Panc1 (cell line): ENCODE data around the gene ATXN1. TPM values are rescaled to one million over a fixed set of nuclear protein-coding genes. Genes with fewer than 3 reads are reported as not detected.

Experiments
- ATAC-seq: fragments of 200-7000 bp; cut with Tn5 transposase; 2 replicates; pipeline ENCODE4 v1.9.1; 2020; ENCODE audit warnings: mild to moderate bottlenecking, moderate library complexity
- BruUV-seq: library from RNA; stranded (reverse); fragments of 400-500 nt; replicated peaks from 2 replicates; lab custom pipeline; 2021; lab: Mats Ljungman, UMichigan
- CTCF ChIA-PET: fragments of 300-600 bp; sonication (Branson Sonifier 250); formaldehyde crosslinking; loops from one replicate; lab custom pipeline; 2022; ENCODE audit warnings: antibody characterized with exemption; lab: Charles Lee
- POLR2A ChIA-PET: fragments of 300-600 bp; sonication (Branson Sonifier 250); formaldehyde crosslinking; loops from one replicate; lab custom pipeline; 2022; ENCODE audit warnings: antibody characterized with exemption; lab: Charles Lee
- DNase-seq: peaks from one replicate; pipeline ENCODE4 v3.0.0-alpha.2; 2010; ENCODE audit warnings: low read depth, low spot score
- H3K27ac ChIP-seq: 2 replicates; pipeline ENCODE4 v1.5.1; 2011; ENCODE audit warnings: mild to moderate bottlenecking, low read length, inconsistent platforms
- H3K27me3 ChIP-seq: fragments of 200-500 bp; sonication (Bioruptor generic); 2 replicates; pipeline ENCODE4 v1.6.0; 2014; ENCODE audit warnings: low read length, inconsistent platforms; ENCODE audit not compliant: control insufficient read depth, insufficient read depth
- H3K36me3 ChIP-seq: fragments of 200-500 bp; sonication (Bioruptor generic); 2 replicates; pipeline ENCODE4 v1.5.1; 2014; ENCODE audit warnings: inconsistent platforms, mild to moderate bottlenecking, low read length, moderate library complexity; ENCODE audit not compliant: control insufficient read depth, insufficient read depth
- H3K4me1 ChIP-seq: 2 replicates; pipeline ENCODE4 v1.5.1; 2011; ENCODE audit warnings: inconsistent platforms, mild to moderate bottlenecking, low read length, moderate library complexity; ENCODE audit not compliant: control insufficient read depth, insufficient read depth
- H3K4me3 ChIP-seq, 2 experiments: 2 replicates each; pipeline ENCODE4 v1.5.1; 2011 to 2012; ENCODE audit warnings: low read depth in 2 of 2, low read length in 2 of 2, mild to moderate bottlenecking in 2 of 2, inconsistent platforms in 1 of 2, moderate library complexity in 1 of 2
- H3K9me3 ChIP-seq: fragments of 200-500 bp; sonication (Bioruptor generic); 2 replicates; pipeline ENCODE4 v1.5.1; 2014; ENCODE audit warnings: low read depth, mild to moderate bottlenecking, inconsistent platforms, low read length, moderate library complexity; ENCODE audit not compliant: control insufficient read depth, insufficient read depth
- POLR2AphosphoS5 ChIP-seq: IDR thresholded peaks from 2 replicates; pipeline ENCODE4 v1.6.1; 2012; ENCODE audit warnings: mild to moderate bottlenecking, low read depth, low read length, moderate library complexity
- SIN3A ChIP-seq: IDR thresholded peaks from 2 replicates; pipeline ENCODE4 v1.6.1; 2012; ENCODE audit warnings: low read depth, mild to moderate bottlenecking, low read length, moderate library complexity, borderline replicate concordance; ENCODE audit not compliant: insufficient read depth
- TCF7L2 ChIP-seq: IDR thresholded peaks from 2 replicates; pipeline ENCODE4 v1.6.1; 2011; ENCODE audit warnings: mild to moderate bottlenecking, low read depth, low read length, inconsistent platforms
- in situ Hi-C: cut with HindIII; loops from 2 replicates; pipeline ENCODE4 v1.10.0; 2016; ENCODE audit warnings: low sequenced_read_pairs, low pct_unique_long_range_greater_than_20kb
- intact Hi-C: fragments of 100-400 bp; cut with micrococcal nuclease; formaldehyde crosslinking; loops from one replicate; pipeline ENCODE4 v1.10.0; 2022; ENCODE audit not compliant: unreplicated experiment
- total RNA-seq: library from RNA; stranded (reverse); gene quantifications from one replicate; pipeline ENCODE4 v1.2.1, GENCODE V29; 2021; ENCODE audit not compliant: unreplicated experiment
- TF ChIP-seq, protein P1 (sequence below), 2 experiments: IDR thresholded peaks; 2 replicates each; pipeline ENCODE4 v1.6.1; 2011 to 2012; ENCODE audit warnings: low read depth in 2 of 2, control low read depth in 1 of 2, low read length in 1 of 2, mild to moderate bottlenecking in 1 of 2, moderate library complexity in 1 of 2; ENCODE audit not compliant: insufficient read depth in 1 of 2
- TF ChIP-seq, protein P2 (sequence below): fragments of 450-650 bp; IDR thresholded peaks from 2 replicates; pipeline ENCODE4 v1.5.1; 2017; ENCODE audit warnings: mild to moderate bottlenecking

Gene ATXN1
- total RNA-seq, 1 experiment from 2014 or later = 67.1 TPM

DNA sequence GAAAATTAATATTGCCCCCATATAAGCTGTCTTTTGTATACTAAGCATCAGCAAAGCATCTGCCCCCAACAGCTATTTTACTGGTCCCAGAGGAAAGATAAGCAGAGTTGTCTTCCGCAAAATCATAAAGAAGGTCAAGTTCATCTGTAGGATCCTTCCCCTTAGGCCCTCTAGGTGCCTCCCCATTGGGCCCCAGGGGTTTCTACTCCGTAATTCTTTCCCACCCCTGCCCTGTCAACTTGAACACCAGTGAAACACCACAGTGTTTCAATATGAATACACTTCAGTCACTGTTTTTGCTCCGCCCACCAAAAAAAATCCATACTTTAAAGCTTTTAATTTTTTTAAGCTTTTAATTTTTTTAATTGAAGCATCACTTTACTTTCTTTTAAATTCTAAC lies 159.2 kb downstream of the ATXN1 start:
- no TSS peak for BruUV-seq
- ChIA-PET POLR2A (interaction anchor here (0.6 kb wide), 1 partner anchor 8 kb away, joined by 5 read pairs; no protein-coding TSS in a partner anchor), CTCF (no interaction called here)
- TF ChIP-seq, protein P1, sequence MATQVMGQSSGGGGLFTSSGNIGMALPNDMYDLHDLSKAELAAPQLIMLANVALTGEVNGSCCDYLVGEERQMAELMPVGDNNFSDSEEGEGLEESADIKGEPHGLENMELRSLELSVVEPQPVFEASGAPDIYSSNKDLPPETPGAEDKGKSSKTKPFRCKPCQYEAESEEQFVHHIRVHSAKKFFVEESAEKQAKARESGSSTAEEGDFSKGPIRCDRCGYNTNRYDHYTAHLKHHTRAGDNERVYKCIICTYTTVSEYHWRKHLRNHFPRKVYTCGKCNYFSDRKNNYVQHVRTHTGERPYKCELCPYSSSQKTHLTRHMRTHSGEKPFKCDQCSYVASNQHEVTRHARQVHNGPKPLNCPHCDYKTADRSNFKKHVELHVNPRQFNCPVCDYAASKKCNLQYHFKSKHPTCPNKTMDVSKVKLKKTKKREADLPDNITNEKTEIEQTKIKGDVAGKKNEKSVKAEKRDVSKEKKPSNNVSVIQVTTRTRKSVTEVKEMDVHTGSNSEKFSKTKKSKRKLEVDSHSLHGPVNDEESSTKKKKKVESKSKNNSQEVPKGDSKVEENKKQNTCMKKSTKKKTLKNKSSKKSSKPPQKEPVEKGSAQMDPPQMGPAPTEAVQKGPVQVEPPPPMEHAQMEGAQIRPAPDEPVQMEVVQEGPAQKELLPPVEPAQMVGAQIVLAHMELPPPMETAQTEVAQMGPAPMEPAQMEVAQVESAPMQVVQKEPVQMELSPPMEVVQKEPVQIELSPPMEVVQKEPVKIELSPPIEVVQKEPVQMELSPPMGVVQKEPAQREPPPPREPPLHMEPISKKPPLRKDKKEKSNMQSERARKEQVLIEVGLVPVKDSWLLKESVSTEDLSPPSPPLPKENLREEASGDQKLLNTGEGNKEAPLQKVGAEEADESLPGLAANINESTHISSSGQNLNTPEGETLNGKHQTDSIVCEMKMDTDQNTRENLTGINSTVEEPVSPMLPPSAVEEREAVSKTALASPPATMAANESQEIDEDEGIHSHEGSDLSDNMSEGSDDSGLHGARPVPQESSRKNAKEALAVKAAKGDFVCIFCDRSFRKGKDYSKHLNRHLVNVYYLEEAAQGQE (IDR thresholded peaks at IDR 0.05; ENCODE audit: insufficient read depth in 1 of 2, low read depth in 2 of 2, low read length in 1 of 2) = no peak
- TF ChIP-seq POLR2AphosphoS5 (no peak), SIN3A (no peak), TCF7L2 (no peak)
- TF ChIP-seq, protein P2, sequence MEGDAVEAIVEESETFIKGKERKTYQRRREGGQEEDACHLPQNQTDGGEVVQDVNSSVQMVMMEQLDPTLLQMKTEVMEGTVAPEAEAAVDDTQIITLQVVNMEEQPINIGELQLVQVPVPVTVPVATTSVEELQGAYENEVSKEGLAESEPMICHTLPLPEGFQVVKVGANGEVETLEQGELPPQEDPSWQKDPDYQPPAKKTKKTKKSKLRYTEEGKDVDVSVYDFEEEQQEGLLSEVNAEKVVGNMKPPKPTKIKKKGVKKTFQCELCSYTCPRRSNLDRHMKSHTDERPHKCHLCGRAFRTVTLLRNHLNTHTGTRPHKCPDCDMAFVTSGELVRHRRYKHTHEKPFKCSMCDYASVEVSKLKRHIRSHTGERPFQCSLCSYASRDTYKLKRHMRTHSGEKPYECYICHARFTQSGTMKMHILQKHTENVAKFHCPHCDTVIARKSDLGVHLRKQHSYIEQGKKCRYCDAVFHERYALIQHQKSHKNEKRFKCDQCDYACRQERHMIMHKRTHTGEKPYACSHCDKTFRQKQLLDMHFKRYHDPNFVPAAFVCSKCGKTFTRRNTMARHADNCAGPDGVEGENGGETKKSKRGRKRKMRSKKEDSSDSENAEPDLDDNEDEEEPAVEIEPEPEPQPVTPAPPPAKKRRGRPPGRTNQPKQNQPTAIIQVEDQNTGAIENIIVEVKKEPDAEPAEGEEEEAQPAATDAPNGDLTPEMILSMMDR = no peak
- no peaks in the 10 kb centered on the region for H3K9me3 ChIP-seq
- no peak for ATAC-seq
- intact Hi-C loops = no loop called here
- H3K36me3 ChIP-seq = no peaks in the 10 kb centered on the region
- H3K27me3 ChIP-seq = no peaks in the 10 kb centered on the region
- no peak overlapping the region for H3K27ac ChIP-seq
- DNase-seq = no peak
- H3K4me1 ChIP-seq = no peaks in the 10 kb centered on the region
- in situ Hi-C loops = no loop called here
- no peak overlapping the region for H3K4me3 ChIP-seq

DNA sequence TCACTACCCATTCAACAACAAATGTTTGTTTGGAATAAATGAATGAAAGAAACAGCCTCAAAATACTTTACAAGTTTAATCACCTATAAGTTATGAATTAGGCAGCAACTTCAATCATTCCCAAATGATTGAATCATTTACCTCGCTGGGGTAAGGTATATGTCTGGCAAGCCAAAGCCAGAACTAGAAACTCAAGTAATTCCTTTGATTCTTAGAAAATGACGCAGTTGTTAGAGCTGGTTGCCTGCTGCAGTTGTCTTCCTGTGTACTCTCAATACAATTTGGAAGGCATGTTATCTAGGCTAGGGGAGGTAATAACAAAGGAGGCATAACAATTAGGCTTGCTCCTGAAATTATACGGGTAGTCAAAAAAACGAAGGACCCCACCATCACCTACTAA lies 160.6 kb downstream of the ATXN1 start:
- no TSS peak for BruUV-seq
- ChIA-PET POLR2A (no interaction called here), CTCF (interaction anchor here (0.7 kb wide), 1 partner anchor 176 kb away, joined by 3 read pairs; no protein-coding TSS in a partner anchor)
- H3K27me3 ChIP-seq = no peaks in the 10 kb centered on the region
- H3K4me1 ChIP-seq = no peaks in the 10 kb centered on the region
- TF ChIP-seq POLR2AphosphoS5 (no peak), TCF7L2 (no peak), SIN3A (no peak)
- TF ChIP-seq, protein P2 = no peak
- TF ChIP-seq, protein P1 (IDR thresholded peaks at IDR 0.05; ENCODE audit: insufficient read depth in 1 of 2, low read depth in 2 of 2, low read length in 1 of 2) = no peak
- ATAC-seq (no peak), DNase-seq (no peak)
- intact Hi-C loops = no loop called here
- H3K36me3 ChIP-seq = no peaks in the 10 kb centered on the region
- no peaks in the 10 kb centered on the region for H3K9me3 ChIP-seq
- H3K27ac ChIP-seq = no peak overlapping the region
- no peak overlapping the region for H3K4me3 ChIP-seq
- in situ Hi-C loops = no loop called here
